Spleen (tissue), 11 donors: Measurements from ENCODE around the gene MCF2L. TPM values are rescaled to one million over a fixed set of nuclear protein-coding genes. Genes with fewer than 3 reads are reported as not detected.

Experiments used
- DNase-seq: peaks from one replicate; pipeline ENCODE4 v3.0.0-alpha.2; 2020
- H3K27ac ChIP-seq, 8 donors: fragments of 200-600 bp; sonication (generic) in 7 of 8; 1 replicate in 4 of 8; 2 replicates in 4 of 8; pipeline versions ENCODE4 v1.5.0 to v1.8.0; 2016 to 2021; ENCODE audit warnings: inconsistent platforms in 4 of 8, mild to moderate bottlenecking in 4 of 8, moderate library complexity in 1 of 8
- H3K27me3 ChIP-seq, 7 donors: fragments of 200-600 bp; sonication (generic) in 6 of 7; replicated peaks in 1 of 7; 1 replicate in 4 of 7; 2 replicates in 3 of 7; pipeline versions ENCODE4 v1.5.0 to v1.8.0; 2016 to 2021; ENCODE audit warnings: inconsistent platforms in 3 of 7, mild to moderate bottlenecking in 1 of 7
- H3K36me3 ChIP-seq, 6 donors: fragments of 200-600 bp; sonication (generic) in 5 of 6; 1 replicate in 4 of 6; 2 replicates in 2 of 6; pipeline versions ENCODE4 v1.5.0 to v1.8.0; 2016 to 2021; ENCODE audit warnings: inconsistent platforms in 2 of 6
- H3K4me1 ChIP-seq, 6 donors: fragments of 200-600 bp; sonication (generic) in 5 of 6; 1 replicate in 3 of 6; 2 replicates in 3 of 6; pipeline versions ENCODE4 v1.5.0 to v1.8.0; 2016 to 2021; ENCODE audit warnings: inconsistent platforms in 3 of 6
- H3K4me3 ChIP-seq, 8 donors: fragments of 200-600 bp; sonication (generic) in 7 of 8; 1 replicate in 4 of 8; 2 replicates in 4 of 8; pipeline versions ENCODE4 v1.5.0 to v1.8.0; 2016 to 2021; ENCODE audit warnings: inconsistent platforms in 4 of 8, mild to moderate bottlenecking in 4 of 8, moderate library complexity in 2 of 8
- H3K9me3 ChIP-seq, 8 donors: fragments of 200-600 bp; sonication (generic) in 7 of 8; 1 replicate in 4 of 8; 2 replicates in 4 of 8; pipeline versions ENCODE4 v1.5.0 to v1.8.0; 2016 to 2021; ENCODE audit warnings: inconsistent platforms in 4 of 8
- POLR2A ChIP-seq, 3 donors: fragments of 450-650 bp; IDR thresholded peaks; one replicate each; pipeline ENCODE4 v1.5.1; 2017; ENCODE audit warnings: antibody characterized with exemption in 3 of 3, mild to moderate bottlenecking in 1 of 3
- POLR2AphosphoS5 ChIP-seq, 3 donors: sonication (generic); formaldehyde crosslinking; IDR thresholded peaks; one replicate each; pipeline ENCODE4 v1.5.1; 2017; ENCODE audit warnings: antibody characterized with exemption in 3 of 3
- WGBS, 5 donors: extraction: QIAGEN DNeasy Blood & Tissue Kit in 3 of 5; methylation state at CpG; one replicate each; pipeline versions ENCODE4 v1.1.5 to v1.1.7; 2013 to 2018; 5-methylcytosine and 5-hydroxymethylcytosine counted together
- intact Hi-C: fragments of 100-400 bp; cut with DNase I; formaldehyde crosslinking; loops from one replicate; pipeline ENCODE4 v1.15.0; 2023; ENCODE audit warnings: low total_unique reads
- polyA plus RNA-seq, 3 donors: library from polyadenylated mRNA; stranded (reverse); fragments of 200-250 nt; gene quantifications; one replicate each; pipeline ENCODE4 v1.2.1, GENCODE V29; 2013
- total RNA-seq, 7 donors: library from RNA; depleted of rRNA in 3 of 7; stranded (reverse); fragments of >200 nt in 3 of 7; fragmentation: NEBNext Ultra II Directional in 4 of 7; extraction: Animal tissue kit (Norgen Biotek cat#: 25700) in 4 of 7; gene quantifications; one replicate each; pipeline versions ENCODE4 v1.1.0 to v1.2.1, GENCODE V29; 2016 to 2021
- TF ChIP-seq, protein P1 (sequence below), 11 experiments: fragments of 200-600 bp in 7 of 11; fragments of 450-650 bp in 4 of 11; sonication (generic) in 4 of 11; IDR thresholded peaks in 8 of 11; conservative IDR thresholded peaks in 3 of 11; 1 replicate in 7 of 11; 2 replicates in 4 of 11; pipeline versions ENCODE4 v1.4.0 to v1.8.0; 2016 to 2021; ENCODE audit warnings: antibody characterized with exemption in 11 of 11, inconsistent platforms in 4 of 11, mild to moderate bottlenecking in 1 of 11
- donor health status: healthy with polysubstance abuse.
- donor health status: DM: no; HTN: no; CAD: no; lungs with moderate emphysema.
- donor health status: DM: no; HTN: no; CAD: no.
- donor health status: Bipolar disorder and iron deficiency.
- donor health status: healthy.
- donor health status: DM: no; HTN: no; CAD: no.
- donor health status: DM: yes; HTN: yes; CAD: no.

The MCF2L gene
- total and polyA plus RNA-seq, 10 donors: 4.3 to 21.4 (median 13.0) TPM

GRCh38 chr13:113013303-113013702 lies 44.3 kb downstream of the MCF2L start:
- intact Hi-C loops: no loop called here
- Histone ChIP-seq H3K36me3 (peaks cover 0 to 24% (median 0%) of the 10 kb centered on the region in 6 donors), H3K9me3 (no peaks in the 10 kb centered on the region), H3K27me3 (no peaks in the 10 kb centered on the region), H3K4me1 (peaks cover 0 to 18% (median 10%) of the 10 kb centered on the region in 6 donors), H3K27ac (no peak overlapping the region), H3K4me3 (no peak overlapping the region)
- DNase-seq: no peak
- WGBS, 5 donors: 86 to 95% (median 89%) methylated on average over 9 of the region's 9 CpGs
- no peak for TF ChIP-seq POLR2A (IDR thresholded peaks at IDR 0.05)
- TF ChIP-seq, protein P1, sequence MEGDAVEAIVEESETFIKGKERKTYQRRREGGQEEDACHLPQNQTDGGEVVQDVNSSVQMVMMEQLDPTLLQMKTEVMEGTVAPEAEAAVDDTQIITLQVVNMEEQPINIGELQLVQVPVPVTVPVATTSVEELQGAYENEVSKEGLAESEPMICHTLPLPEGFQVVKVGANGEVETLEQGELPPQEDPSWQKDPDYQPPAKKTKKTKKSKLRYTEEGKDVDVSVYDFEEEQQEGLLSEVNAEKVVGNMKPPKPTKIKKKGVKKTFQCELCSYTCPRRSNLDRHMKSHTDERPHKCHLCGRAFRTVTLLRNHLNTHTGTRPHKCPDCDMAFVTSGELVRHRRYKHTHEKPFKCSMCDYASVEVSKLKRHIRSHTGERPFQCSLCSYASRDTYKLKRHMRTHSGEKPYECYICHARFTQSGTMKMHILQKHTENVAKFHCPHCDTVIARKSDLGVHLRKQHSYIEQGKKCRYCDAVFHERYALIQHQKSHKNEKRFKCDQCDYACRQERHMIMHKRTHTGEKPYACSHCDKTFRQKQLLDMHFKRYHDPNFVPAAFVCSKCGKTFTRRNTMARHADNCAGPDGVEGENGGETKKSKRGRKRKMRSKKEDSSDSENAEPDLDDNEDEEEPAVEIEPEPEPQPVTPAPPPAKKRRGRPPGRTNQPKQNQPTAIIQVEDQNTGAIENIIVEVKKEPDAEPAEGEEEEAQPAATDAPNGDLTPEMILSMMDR (IDR thresholded peaks at IDR 0.05 in 8 of 11, conservative IDR thresholded peaks at IDR 0.05 in 3 of 11): no peak
- TF ChIP-seq POLR2AphosphoS5 (IDR thresholded peaks at IDR 0.05): no peak

DNA sequence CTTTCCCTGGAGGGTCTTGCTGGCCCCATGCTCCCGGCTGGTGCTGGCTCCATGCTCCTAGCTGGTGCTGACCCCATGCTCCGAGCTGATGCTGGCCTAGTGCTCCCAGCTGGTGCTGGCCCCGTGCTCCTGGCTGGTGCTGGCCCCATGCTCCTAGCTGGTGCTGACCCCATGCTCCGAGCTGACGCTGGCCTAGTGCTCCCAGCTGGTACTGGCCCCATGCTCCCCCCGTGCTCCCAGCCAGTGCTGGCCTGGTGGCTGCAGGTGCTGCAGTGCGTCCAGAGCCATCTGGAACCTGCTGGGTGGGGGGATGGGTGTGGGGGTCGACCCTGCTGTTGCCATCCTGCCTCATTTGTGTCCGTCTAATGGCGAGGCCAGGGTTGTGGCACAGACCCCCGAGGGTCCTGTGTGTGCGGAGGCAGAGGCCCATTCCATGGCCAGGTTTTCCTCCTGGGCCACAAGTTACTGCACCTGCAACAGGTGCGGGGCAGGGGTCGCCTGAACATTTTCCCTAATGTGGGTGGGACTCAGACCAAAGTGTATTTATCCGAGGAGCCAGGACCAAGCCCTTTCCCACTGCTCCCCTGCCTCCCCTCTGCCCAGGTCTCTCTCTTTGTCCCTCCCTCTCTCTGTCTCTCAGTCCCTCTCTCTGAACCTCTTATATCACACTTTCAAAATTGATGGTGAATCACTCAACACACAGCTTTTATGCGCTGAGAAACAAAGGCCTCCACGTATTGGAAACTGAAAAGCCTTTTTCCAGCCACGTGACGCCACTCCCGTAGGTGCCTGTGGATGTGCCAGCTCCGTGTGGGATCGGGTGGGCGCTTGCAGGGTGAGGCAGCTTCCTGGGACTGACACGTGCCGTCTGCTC lies 45.1 kb downstream of the MCF2L start:
- peaks cover 0 to 15% (median 10%) of the 10 kb centered on the region in 6 donors for H3K4me1 ChIP-seq
- H3K4me3 ChIP-seq: no peak overlapping the region
- no peak overlapping the region for H3K27ac ChIP-seq
- DNase-seq: no peak
- intact Hi-C loops: no loop called here
- H3K36me3 ChIP-seq: peaks cover 0 to 24% (median 0%) of the 10 kb centered on the region in 6 donors
- TF ChIP-seq POLR2A (IDR thresholded peaks at IDR 0.05) (no peak), POLR2AphosphoS5 (IDR thresholded peaks at IDR 0.05) (no peak)
- TF ChIP-seq, protein P1 (IDR thresholded peaks at IDR 0.05 in 8 of 11, conservative IDR thresholded peaks at IDR 0.05 in 3 of 11): no peak
- 83 to 91% (median 87%) methylated on average over 18 to 25 of the region's 25 CpGs for WGBS, 5 donors
- no peaks in the 10 kb centered on the region for H3K9me3 ChIP-seq
- no peaks in the 10 kb centered on the region for H3K27me3 ChIP-seq

- no peak for DNase-seq
- H3K4me3 ChIP-seq: no peak overlapping the region
- peaks cover 0 to 6% (median 2%) of the 10 kb centered on the region in 6 donors for H3K4me1 ChIP-seq
- H3K9me3 ChIP-seq: no peaks in the 10 kb centered on the region
- intact Hi-C loops: no loop called here
- no peak overlapping the region for H3K27ac ChIP-seq
- WGBS, 5 donors: 87 to 91% (median 90%) methylated on average over 23 to 31 of the region's 31 CpGs
- H3K36me3 ChIP-seq: peaks cover 0 to 24% (median 0%) of the 10 kb centered on the region in 6 donors
- TF ChIP-seq POLR2A (IDR thresholded peaks at IDR 0.05) (no peak), POLR2AphosphoS5 (IDR thresholded peaks at IDR 0.05) (no peak)
- TF ChIP-seq, protein P1 (IDR thresholded peaks at IDR 0.05 in 8 of 11, conservative IDR thresholded peaks at IDR 0.05 in 3 of 11): no peak
- no peaks in the 10 kb centered on the region for H3K27me3 ChIP-seq
Observed at GRCh38 chr13:113014752-113015745, 46.0 kb downstream of the MCF2L start.
